A673 (cell line): ENCODE results near the gene INAFM1. TPM values are rescaled to one million over a fixed set of nuclear protein-coding genes. Genes with fewer than 3 reads are reported as not detected.

Experiments used
- BruUV-seq: library from RNA; stranded (reverse); fragments of 400-500 nt; replicated peaks from 2 replicates; lab custom pipeline; 2021; lab: Mats Ljungman, UMichigan
- CTCF ChIA-PET: fragments of 300-600 bp; sonication (Branson Sonifier 250); formaldehyde crosslinking; loops from one replicate; lab custom pipeline; 2022; ENCODE audit warnings: antibody characterized with exemption; lab: Charles Lee
- POLR2A ChIA-PET: fragments of 300-600 bp; sonication (Branson Sonifier 250); formaldehyde crosslinking; loops from one replicate; lab custom pipeline; 2022; ENCODE audit warnings: antibody characterized with exemption; ENCODE audit not compliant: low non-redundant PET; lab: Charles Lee
- DNase-seq: peaks from one replicate; pipeline ENCODE4 v3.0.0-alpha.2; 2015; ENCODE audit warnings: low spot score
- H3K27ac ChIP-seq: fragments of 200-600 bp; sonication (generic); 2 replicates; pipeline ENCODE4 v1.5.1; 2016; ENCODE audit warnings: mixed run types, low read depth, mild to moderate bottlenecking, mixed read lengths, antibody characterized with exemption, low read length; ENCODE audit not compliant: poor library complexity, severe bottlenecking
- H3K27me3 ChIP-seq: fragments of 200-600 bp; sonication (generic); replicated peaks from 2 replicates; pipeline ENCODE4 v1.6.1; 2017; ENCODE audit warnings: mixed run types, low read depth, mild to moderate bottlenecking, mixed read lengths, antibody characterized with exemption, low read length; ENCODE audit not compliant: insufficient read depth, poor library complexity
- H3K36me3 ChIP-seq: fragments of 200-600 bp; sonication (generic); 2 replicates; pipeline ENCODE4 v1.6.1; 2016; ENCODE audit warnings: mixed run types, mild to moderate bottlenecking, mixed read lengths, antibody characterized with exemption, low read length; ENCODE audit not compliant: insufficient read depth, poor library complexity, severe bottlenecking
- H3K4me1 ChIP-seq: fragments of 200-600 bp; sonication (generic); 2 replicates; pipeline ENCODE4 v1.6.1; 2017; ENCODE audit warnings: mixed run types, mild to moderate bottlenecking, mixed read lengths, antibody characterized with exemption, low read length; ENCODE audit not compliant: insufficient read depth, poor library complexity, severe bottlenecking
- H3K4me3 ChIP-seq: fragments of 200-600 bp; sonication (generic); 2 replicates; pipeline ENCODE4 v1.5.1; 2016; ENCODE audit warnings: low read depth, mixed run types, mild to moderate bottlenecking, mixed read lengths, low read length; ENCODE audit not compliant: poor library complexity, severe bottlenecking
- H3K9me3 ChIP-seq: fragments of 200-600 bp; sonication (generic); 2 replicates; pipeline ENCODE4 v1.6.1; 2016; ENCODE audit warnings: mixed run types, low read depth, mild to moderate bottlenecking, mixed read lengths, antibody characterized with exemption, low read length; ENCODE audit not compliant: poor library complexity, severe bottlenecking
- EZH2 ChIP-seq: fragments of 200-600 bp; sonication (generic); IDR thresholded peaks from 2 replicates; pipeline ENCODE4 v1.6.1; 2017; ENCODE audit warnings: borderline replicate concordance, low read depth, mild to moderate bottlenecking, mixed read lengths, antibody characterized with exemption, low read length; ENCODE audit not compliant: poor library complexity, severe bottlenecking
- intact Hi-C: fragments of 100-400 bp; cut with micrococcal nuclease; formaldehyde crosslinking; loops from one replicate; pipeline ENCODE4 v1.10.0; 2022; ENCODE audit not compliant: unreplicated experiment
- total RNA-seq: library from RNA; stranded (reverse); gene quantifications from 2 replicates; pipeline ENCODE4 v1.2.3, GENCODE V29; 2021
- TF ChIP-seq, protein P1 (sequence below): fragments of 300-800, 200-600 bp; sonication (generic); conservative IDR thresholded peaks from 2 replicates; pipeline ENCODE4 v1.5.1; 2017; ENCODE audit warnings: low read depth, mild to moderate bottlenecking, antibody characterized with exemption, low read length, moderate library complexity, mixed read lengths

Gene INAFM1
- total RNA-seq, 1 experiment from 2014 or later: 13.8 TPM

DNA sequence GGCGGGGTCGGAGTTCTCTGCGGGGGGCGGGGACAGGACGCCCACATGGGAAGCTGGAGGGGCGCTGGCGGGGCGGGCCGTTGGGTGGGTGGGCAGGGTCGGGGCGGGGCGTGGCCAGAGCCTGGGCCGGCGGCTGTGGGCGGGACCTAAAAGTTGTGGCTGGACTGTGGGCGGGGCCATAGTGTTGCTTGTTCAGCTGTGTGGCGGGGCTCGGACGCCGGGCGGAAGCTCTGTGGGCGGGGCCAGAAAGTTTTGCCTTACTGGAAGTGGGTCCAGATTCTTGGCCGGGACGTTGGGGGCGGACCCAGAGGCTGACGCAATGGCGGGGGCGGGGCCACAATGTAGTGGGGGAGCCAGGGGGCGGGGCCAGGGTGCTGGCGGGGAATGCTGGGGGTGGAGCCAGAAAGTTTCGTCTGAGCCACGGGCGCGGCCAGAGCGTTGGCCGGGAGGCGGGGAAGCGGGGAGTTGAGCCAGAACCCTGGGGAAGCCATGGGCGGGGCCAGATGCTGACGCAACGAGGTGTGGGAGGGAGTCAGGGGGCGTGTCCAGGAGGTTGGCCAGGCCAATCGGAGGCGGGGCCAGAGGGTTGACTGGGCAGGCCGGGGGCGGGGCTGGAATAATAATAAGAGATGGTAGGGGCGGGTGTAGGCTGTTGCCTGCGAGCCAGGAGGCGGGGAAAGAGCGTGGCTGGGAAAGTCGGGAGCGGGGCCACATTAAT, 17.8 kb upstream of the INAFM1 start:
- CTCF ChIA-PET: interaction anchor here (0.6 to 1.8 kb wide), 5 partner anchors 9 to 540 kb away, joined by 3 to 18 read pairs (median 4); partner anchors contain the start of gene PRKD2
- H3K27ac ChIP-seq: peak overlapping the region; percentile 88

DNA sequence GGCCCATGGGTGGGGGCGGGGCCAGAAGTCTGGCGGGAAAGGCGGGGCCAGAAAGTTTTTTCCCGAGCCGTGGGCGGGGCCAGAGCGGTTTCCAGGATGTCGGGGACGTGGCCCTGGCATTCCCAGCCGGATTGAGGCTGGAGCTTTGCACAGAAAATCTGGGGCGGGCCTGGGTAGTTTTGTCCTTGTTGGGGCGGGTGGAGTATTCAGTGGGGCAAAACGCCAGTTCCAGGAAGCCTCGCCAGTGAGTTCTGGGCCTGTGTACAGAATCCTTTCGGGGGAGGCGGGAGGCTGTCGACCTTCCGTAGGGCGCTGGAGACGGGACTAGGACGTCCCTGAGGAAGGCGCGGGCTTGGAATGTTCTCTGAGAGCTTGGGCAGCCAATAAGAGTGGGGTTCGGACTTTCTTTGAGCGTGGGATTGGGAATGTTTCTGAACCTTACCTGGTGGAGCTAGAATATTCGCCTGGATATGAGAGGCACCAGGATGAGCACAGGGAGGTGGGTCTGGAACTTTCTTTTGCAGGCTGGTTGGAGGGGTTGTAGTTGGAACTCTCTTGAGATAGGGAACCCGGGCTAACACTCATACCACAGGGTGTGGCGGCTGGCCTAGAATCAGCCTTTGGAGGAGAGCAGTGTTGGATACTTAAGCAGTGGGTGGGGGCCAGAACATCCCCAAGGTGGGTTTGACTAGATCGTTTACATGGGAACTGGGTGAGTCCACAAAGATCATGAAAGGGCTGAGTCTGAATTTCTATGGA, 17.1 kb upstream of the INAFM1 start:
- peaks cover 30% of the 10 kb centered on the region for H3K36me3 ChIP-seq
- BruUV-seq: TSS peak; percentile 75
- peaks cover 7% of the 10 kb centered on the region for H3K4me1 ChIP-seq
- H3K4me3 ChIP-seq: peak overlapping the region; percentile 52
- intact Hi-C loops: loop anchor here (1.0 kb wide), 1 partner anchor 16 kb away; no protein-coding TSS in a partner anchor
- ChIA-PET POLR2A (interaction anchor here (1.1 to 1.4 kb wide), 2 partner anchors 17 to 145 kb away, joined by 5 to 9 read pairs; partner anchors contain the start of genes INAFM1 and ZC3H4), CTCF (interaction anchor here (0.6 kb wide), 1 partner anchor 541 kb away, joined by 6 read pairs; the partner anchor contains the start of gene PRKD2)
- H3K27ac ChIP-seq: peak overlapping the region; percentile 84
- H3K27me3 ChIP-seq: no peaks in the 10 kb centered on the region
- H3K9me3 ChIP-seq: no peaks in the 10 kb centered on the region
- no peak for DNase-seq
- TF ChIP-seq, protein P1, sequence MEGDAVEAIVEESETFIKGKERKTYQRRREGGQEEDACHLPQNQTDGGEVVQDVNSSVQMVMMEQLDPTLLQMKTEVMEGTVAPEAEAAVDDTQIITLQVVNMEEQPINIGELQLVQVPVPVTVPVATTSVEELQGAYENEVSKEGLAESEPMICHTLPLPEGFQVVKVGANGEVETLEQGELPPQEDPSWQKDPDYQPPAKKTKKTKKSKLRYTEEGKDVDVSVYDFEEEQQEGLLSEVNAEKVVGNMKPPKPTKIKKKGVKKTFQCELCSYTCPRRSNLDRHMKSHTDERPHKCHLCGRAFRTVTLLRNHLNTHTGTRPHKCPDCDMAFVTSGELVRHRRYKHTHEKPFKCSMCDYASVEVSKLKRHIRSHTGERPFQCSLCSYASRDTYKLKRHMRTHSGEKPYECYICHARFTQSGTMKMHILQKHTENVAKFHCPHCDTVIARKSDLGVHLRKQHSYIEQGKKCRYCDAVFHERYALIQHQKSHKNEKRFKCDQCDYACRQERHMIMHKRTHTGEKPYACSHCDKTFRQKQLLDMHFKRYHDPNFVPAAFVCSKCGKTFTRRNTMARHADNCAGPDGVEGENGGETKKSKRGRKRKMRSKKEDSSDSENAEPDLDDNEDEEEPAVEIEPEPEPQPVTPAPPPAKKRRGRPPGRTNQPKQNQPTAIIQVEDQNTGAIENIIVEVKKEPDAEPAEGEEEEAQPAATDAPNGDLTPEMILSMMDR: no peak
- TF ChIP-seq EZH2: no peak

More for the DNA sequence above, 17.8 kb upstream of the INAFM1 start:
- H3K9me3 ChIP-seq: no peaks in the 10 kb centered on the region
- H3K27me3 ChIP-seq: no peaks in the 10 kb centered on the region
- intact Hi-C loops: loop anchor here (1.0 kb wide), 1 partner anchor 16 kb away; no protein-coding TSS in a partner anchor
- H3K36me3 ChIP-seq: peaks cover 27% of the 10 kb centered on the region
- TF ChIP-seq EZH2: no peak
- TF ChIP-seq, protein P1: no peak
- H3K4me1 ChIP-seq: peaks cover 7% of the 10 kb centered on the region
- POLR2A ChIA-PET: interaction anchor here (0.6 to 1.4 kb wide), 4 partner anchors 13 to 157 kb away, joined by 3 to 9 read pairs (median 7); partner anchors contain the start of genes INAFM1 and ZC3H4
- DNase-seq: peak; percentile 99
- peak overlapping the region; percentile 52 for H3K4me3 ChIP-seq
- no TSS peak for BruUV-seq

DNA sequence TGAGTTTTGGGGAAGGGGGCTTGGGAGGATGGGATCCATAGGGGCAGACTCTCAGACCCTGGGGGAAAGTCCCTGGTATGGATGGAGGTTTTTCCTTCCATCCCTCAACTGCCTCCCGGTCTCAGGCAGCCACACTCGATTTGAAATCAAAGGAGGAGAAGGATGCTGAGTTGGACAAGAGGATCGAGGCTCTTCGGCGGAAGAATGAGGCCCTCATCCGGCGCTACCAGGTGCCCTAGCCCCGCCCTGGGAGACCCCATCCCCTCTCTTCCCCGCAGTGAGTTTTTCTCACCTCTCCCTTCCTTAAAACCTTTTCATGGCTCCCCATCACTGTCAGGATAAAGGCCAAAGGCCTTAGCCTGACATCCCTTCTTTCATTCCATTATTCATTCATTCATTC, 16.3 kb upstream of the INAFM1 start:
- Histone ChIP-seq H3K9me3 (no peaks in the 10 kb centered on the region), H3K4me3 (peak overlapping the region; percentile 52), H3K36me3 (peaks cover 31% of the 10 kb centered on the region), H3K4me1 (peaks cover 7% of the 10 kb centered on the region), H3K27ac (peak overlapping the region; percentile 84), H3K27me3 (no peaks in the 10 kb centered on the region)
- no peak for DNase-seq
- no TSS peak for BruUV-seq
- TF ChIP-seq EZH2: no peak
- TF ChIP-seq, protein P1: no peak
- intact Hi-C loops: no loop called here
- CTCF ChIA-PET: no interaction called here
- POLR2A ChIA-PET: no interaction called here
